ENCODE measurements around the gene PRR35.

- TF ChIP-seq CTCF (IDR thresholded peaks at IDR 0.05 in 4 of 5, conservative IDR thresholded peaks at IDR 0.05 in 1 of 5) (no peak), POLR2A (IDR thresholded peaks at IDR 0.05) (no peak)
These were observed 663 bp downstream of the PRR35 start for GRCh38 chr16:560701-561412.

All from gastrocnemius medialis (tissue), 4 donors.